Embryonic facial prominence (tissue), 1 donor: ENCODE measurements around the gene ZBTB17.
"Not testable (repeated sequence)": the region's sequence is repeated elsewhere in the genome, so short reads cannot be mapped to it uniquely, and the experiment has no call there.

Experiments
- DNase-seq: peaks from one replicate; pipeline ENCODE4 v3.0.0-alpha.2; 2016; ENCODE audit errors: extremely low spot score

Gene ZBTB17

DNA sequence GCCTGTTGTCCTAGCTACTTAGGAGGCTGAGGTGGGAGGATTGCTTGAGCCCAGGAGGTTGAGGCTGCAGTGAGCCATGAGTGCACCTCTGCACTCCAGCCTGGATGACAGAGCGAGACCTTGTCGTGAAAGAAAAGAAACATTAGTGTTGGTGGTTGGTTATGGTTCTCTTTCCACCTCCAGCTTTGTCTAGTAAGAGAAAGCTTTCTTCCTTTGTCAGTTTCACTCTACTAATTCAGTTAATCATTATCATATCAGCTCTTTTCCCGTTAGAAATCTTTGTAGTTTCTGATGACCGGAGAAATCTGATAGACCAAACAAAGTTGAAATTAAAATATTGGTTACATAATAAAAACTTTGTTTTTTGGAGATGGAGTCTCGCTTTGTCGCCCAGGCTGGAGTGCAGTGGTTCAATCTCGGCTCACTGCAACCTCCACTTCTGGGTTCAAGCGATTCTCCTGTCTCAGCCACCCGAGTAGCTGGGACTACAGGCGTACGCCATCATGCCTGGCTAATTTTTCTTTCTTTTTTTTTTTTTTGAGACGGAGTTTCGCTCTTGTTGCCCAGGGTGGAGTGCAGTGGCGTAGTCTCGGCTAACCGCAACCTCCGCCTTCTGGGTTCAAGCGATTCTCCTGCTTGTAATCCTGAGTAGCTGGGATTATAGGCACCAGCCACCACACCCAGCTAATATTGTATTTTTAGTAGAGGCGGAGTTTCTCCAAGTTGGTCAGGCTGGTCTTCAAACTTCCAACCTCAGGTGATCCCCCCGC lies 78.9 kb downstream of the ZBTB17 start:
- not testable (repeated sequence) for DNase-seq

DNA sequence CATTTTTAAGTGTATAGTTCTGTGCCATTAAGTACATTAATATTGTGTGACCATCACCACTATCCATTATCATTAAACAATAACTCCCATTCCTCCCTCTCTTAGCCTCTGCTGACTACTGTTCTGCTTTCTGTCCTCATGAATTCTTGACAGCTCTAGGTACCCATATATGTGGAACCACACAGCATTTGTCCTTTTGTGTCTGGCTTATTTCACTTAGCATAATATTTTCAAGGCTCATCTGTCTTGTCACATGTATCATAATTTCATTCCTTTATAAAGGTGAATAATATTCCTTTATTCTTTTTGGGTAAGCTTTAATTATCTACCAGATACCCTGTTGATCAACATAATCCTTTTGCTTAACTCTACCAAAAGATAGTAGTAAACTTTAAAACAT lies 80.7 kb downstream of the ZBTB17 start:
- DNase-seq = no peak

DNA sequence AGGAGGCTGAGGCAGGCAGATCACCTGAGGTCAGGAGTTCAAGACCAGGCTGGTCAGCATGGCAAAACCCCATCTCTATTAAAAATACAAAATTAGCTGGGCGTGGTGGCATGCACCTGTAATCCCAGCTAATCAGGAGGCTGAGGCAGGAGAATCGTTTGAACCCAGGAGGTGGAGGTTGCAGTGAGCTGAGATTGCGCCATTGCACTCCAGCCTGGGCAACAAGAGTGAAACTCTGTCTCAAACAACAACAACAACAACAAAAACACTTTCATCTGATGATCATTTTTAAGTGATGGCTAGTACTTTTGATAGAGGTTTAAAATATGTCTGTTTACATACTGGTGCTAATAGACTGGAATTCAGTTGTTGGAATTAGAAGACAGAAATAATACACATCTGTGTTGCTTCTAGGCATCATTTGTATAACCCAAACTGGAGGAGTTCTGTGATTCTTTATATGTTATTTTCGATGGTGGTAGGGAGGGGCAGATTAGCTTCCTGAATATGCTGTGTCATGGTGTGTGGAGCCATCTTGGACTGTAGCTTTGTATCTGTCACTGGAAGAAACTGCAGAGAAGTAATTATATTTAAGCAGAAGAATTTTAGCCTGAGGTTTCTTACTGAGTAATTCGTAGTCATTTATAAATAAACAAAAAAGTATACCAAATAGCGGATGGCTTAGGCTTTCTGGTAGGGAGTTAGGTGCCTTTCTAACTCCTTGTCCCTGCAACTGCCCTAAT lies 82.9 kb downstream of the ZBTB17 start:
- not testable (repeated sequence) for DNase-seq
